NT2/D1 (cell line): ENCODE results near the gene TBC1D7.

ENCODE experiments used
- SUZ12 ChIP-seq: IDR thresholded peaks from 2 replicates; pipeline ENCODE4 v1.6.1; 2011; ENCODE audit not compliant: insufficient read length, insufficient read depth; ENCODE audit errors: extremely low read depth
- YY1 ChIP-seq: IDR thresholded peaks from 2 replicates; pipeline ENCODE4 v1.6.1; 2011; ENCODE audit not compliant: insufficient read length, insufficient read depth
- ZNF274 ChIP-seq: IDR thresholded peaks from 2 replicates; pipeline ENCODE4 v1.6.1; 2011; ENCODE audit warnings: mild to moderate bottlenecking, low read depth, low read length

DNA sequence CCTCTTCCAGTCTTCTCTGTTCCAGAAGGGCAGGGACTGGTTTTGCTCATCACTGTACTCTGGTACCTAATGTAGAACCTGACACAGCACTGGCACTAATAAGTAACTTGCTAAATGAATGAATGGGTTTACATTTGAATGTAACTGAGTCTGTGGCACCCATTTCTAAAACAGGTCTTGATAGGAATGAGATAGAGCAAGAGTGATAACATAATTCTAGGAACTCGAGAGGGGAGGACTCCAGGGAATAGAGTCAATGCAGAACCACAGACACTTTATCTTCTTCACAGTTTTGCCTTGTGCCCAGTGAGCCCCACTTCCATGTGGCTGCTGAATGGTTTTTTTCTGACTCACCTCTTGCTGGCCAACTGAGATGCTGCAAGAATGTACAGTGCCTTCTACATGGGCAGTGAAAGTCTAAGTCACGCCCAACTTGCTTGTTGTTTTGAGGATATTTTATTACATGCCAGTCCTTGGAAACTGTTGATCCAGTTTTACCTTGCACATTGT, 61.1 kb downstream of the TBC1D7 start:
- no peak for TF ChIP-seq SUZ12
- TF ChIP-seq ZNF274: no peak
- TF ChIP-seq YY1: no peak
